Prostate gland (tissue), 2 donors: Measurements from ENCODE around the gene STX10.

Source experiments
- CTCF ChIP-seq, 4 experiments: fragments of 200-600 bp in 2 of 4; fragments of 450-650 bp in 2 of 4; sonication (generic) in 2 of 4; IDR thresholded peaks; 1 replicate in 3 of 4; 2 replicates in 1 of 4; pipeline ENCODE4 v1.5.1; 2016 to 2019; ENCODE audit warnings: antibody characterized with exemption in 4 of 4, mild to moderate bottlenecking in 2 of 4, moderate library complexity in 2 of 4
- POLR2A ChIP-seq: fragments of 450-650 bp; IDR thresholded peaks from one replicate; pipeline ENCODE4 v1.6.1; 2016; ENCODE audit warnings: antibody characterized with exemption, mild to moderate bottlenecking

GRCh38 chr19:13094106-13094504 lies 56.1 kb downstream of the STX10 start:
- no peak for TF ChIP-seq CTCF (IDR thresholded peaks at IDR 0.05)
- no peak for TF ChIP-seq POLR2A
